ENCODE data around the gene COL4A6. TPM values are rescaled to one million over a fixed set of nuclear protein-coding genes. Genes with fewer than 3 reads are reported as not detected.

The COL4A6 gene
- total and polyA plus RNA-seq, 10 of the 15 experiments (the other 5 are each of a cell fraction or from before 2014, with no cell fraction given) = 0.02 to 0.56 (median 0.05) TPM; not detected in 3

DNA sequence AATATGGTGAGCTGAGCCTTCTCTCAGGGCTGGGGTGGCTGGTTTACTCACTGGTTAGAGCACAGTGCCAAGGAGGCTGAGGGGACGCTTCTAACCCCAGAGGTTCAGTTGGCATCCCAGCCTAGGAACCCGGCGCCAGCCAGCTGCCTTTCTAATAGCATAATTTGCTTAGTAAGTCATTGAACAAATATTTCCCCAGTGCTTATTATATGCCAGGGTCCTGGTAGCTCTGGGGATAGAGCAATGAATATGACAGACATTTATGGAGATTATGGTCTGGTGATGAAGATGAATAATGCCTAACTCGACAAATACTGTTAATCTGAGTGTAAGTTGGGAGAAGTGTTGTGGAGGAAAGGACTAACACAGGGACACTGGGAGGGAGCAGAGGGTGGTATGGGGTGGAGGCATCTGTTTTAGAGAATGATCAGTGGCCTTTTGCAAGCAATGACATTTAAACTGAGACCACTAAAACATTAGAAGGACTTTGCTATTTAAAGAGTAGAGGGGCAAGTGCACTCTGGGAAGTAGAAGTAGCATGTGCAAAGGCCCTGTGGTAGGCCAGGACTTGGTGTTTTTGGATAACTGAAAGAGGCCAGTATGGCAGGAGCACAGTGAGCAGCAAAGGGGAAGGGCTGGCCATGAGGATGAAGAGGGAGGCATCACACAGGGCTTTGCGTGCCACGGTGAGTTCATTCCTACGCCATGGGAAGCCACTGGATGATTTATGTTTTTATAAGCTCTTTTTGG, 274.7 kb downstream of the COL4A6 start:
- H3K36me3 ChIP-seq (ENCODE audit: control insufficient read depth in 2 of 2, insufficient read depth in 2 of 2, low read length in 1 of 2) = no peaks in the 10 kb centered on the region
- H3K27ac ChIP-seq (ENCODE audit: control insufficient read depth, insufficient read depth) = no peak overlapping the region
- no peak overlapping the region for H3K4me2 ChIP-seq (ENCODE audit: control insufficient read depth, insufficient read depth)
- no peaks in the 10 kb centered on the region for H3K4me1 ChIP-seq (ENCODE audit: control insufficient read depth, insufficient read depth, low read length)
- no peak overlapping the region for H2AFZ ChIP-seq (ENCODE audit: control insufficient read depth, low read depth, low read length)
- ATAC-seq = no peak
- no peak overlapping the region for H3K9ac ChIP-seq (ENCODE audit: control insufficient read depth, insufficient read depth, low read length)
- no peak for DNase-seq (ENCODE audit: low read depth, low spot score)
- H3K27me3 ChIP-seq (replicated peaks in 1 of 2; ENCODE audit: control insufficient read depth in 2 of 2, insufficient read depth in 2 of 2, low read length in 1 of 2) = no peaks in the 10 kb centered on the region; a peak in 1 of 4 replicates
- in situ Hi-C loops (cut with MboI) = no loop called here
- no peak for FAIRE-seq
- no peaks in the 10 kb centered on the region for H4K20me1 ChIP-seq (ENCODE audit: control insufficient read depth, insufficient read depth)
- ChIA-PET RAD21 (ENCODE audit: unreplicated experiment) (no interaction called here), POLR2A (no interaction called here), SMC1A (ENCODE audit: uncharacterized antibody, unreplicated experiment) (no interaction called here), CTCF (no interaction called here)
- H3K4me3 ChIP-seq = no peak overlapping the region
- H3K79me2 ChIP-seq (ENCODE audit: control insufficient read depth, insufficient read depth, low read length) = no peaks in the 10 kb centered on the region
- intact Hi-C loops (cut with micrococcal nuclease; ENCODE audit: unreplicated experiment) = no loop called here
- no peaks in the 10 kb centered on the region for H3K9me3 ChIP-seq (replicated peaks; ENCODE audit: control insufficient read depth, insufficient read depth, low read length)
- 77% methylated on average over 7 of the region's 7 CpGs for WGBS (ENCODE audit: insufficient coverage, insufficient replicate concordance, low lambda C conversion rate, missing lambda C conversion rate)
- no TSS peak for BruUV-seq (replicated peaks)
- no peak for TF ChIP-seq EGR1 (IDR thresholded peaks at IDR 0.05; ENCODE audit: borderline replicate concordance in 1 of 2, low read depth in 2 of 2, low read length in 2 of 2)
- TF ChIP-seq, protein P1, sequence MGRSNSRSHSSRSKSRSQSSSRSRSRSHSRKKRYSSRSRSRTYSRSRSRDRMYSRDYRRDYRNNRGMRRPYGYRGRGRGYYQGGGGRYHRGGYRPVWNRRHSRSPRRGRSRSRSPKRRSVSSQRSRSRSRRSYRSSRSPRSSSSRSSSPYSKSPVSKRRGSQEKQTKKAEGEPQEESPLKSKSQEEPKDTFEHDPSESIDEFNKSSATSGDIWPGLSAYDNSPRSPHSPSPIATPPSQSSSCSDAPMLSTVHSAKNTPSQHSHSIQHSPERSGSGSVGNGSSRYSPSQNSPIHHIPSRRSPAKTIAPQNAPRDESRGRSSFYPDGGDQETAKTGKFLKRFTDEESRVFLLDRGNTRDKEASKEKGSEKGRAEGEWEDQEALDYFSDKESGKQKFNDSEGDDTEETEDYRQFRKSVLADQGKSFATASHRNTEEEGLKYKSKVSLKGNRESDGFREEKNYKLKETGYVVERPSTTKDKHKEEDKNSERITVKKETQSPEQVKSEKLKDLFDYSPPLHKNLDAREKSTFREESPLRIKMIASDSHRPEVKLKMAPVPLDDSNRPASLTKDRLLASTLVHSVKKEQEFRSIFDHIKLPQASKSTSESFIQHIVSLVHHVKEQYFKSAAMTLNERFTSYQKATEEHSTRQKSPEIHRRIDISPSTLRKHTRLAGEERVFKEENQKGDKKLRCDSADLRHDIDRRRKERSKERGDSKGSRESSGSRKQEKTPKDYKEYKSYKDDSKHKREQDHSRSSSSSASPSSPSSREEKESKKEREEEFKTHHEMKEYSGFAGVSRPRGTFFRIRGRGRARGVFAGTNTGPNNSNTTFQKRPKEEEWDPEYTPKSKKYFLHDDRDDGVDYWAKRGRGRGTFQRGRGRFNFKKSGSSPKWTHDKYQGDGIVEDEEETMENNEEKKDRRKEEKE (IDR thresholded peaks at IDR 0.05) = no peak
- TF ChIP-seq STAT1 (conservative IDR thresholded peaks at IDR 0.05) = no peak
- TF ChIP-seq CTCF (IDR thresholded peaks at IDR 0.05 in 2 of 3, conservative IDR thresholded peaks at IDR 0.05 in 1 of 3; ENCODE audit: control insufficient read depth in 2 of 3, extremely low read depth in 1 of 3, insufficient read depth in 1 of 3, low read depth in 3 of 3, low read length in 3 of 3) = no peak
- no peak for TF ChIP-seq BRCA1 (IDR thresholded peaks at IDR 0.05; ENCODE audit: low read depth, low read length)
- TF ChIP-seq, protein P2, sequence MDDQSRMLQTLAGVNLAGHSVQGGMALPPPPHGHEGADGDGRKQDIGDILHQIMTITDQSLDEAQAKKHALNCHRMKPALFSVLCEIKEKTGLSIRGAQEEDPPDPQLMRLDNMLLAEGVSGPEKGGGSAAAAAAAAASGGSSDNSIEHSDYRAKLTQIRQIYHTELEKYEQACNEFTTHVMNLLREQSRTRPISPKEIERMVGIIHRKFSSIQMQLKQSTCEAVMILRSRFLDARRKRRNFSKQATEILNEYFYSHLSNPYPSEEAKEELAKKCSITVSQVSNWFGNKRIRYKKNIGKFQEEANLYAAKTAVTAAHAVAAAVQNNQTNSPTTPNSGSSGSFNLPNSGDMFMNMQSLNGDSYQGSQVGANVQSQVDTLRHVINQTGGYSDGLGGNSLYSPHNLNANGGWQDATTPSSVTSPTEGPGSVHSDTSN (IDR thresholded peaks at IDR 0.05; ENCODE audit: insufficient replicate concordance, low read depth, low read length) = no peak
- no peak for TF ChIP-seq ZNF217 (IDR thresholded peaks at IDR 0.05)
- no peak for TF ChIP-seq EP300 (IDR thresholded peaks at IDR 0.05; ENCODE audit: borderline replicate concordance in 1 of 2, control insufficient read depth in 1 of 2, low read depth in 2 of 2, low read length in 2 of 2)
- no peak for TF ChIP-seq MAX (IDR thresholded peaks at IDR 0.05; ENCODE audit: low read depth, low read length)
- no peak for TF ChIP-seq MXI1 (IDR thresholded peaks at IDR 0.05; ENCODE audit: low read depth, low read length)
- no peak for TF ChIP-seq ZNF24 (IDR thresholded peaks at IDR 0.05)
- no peak for TF ChIP-seq NR2C1 (IDR thresholded peaks at IDR 0.05)
- TF ChIP-seq MLLT1 (IDR thresholded peaks at IDR 0.05) = no peak
- TF ChIP-seq KAT2A (conservative IDR thresholded peaks at IDR 0.05; ENCODE audit: control insufficient read depth, low read depth, low read length) = no peak
- no peak for TF ChIP-seq MTA3 (IDR thresholded peaks at IDR 0.05; ENCODE audit: borderline replicate concordance, low read length)
- no peak for TF ChIP-seq NFXL1 (IDR thresholded peaks at IDR 0.05; ENCODE audit: borderline replicate concordance)
